Calu3 (cell line): ENCODE measurements around the gene RELT. TPM values are rescaled to one million over a fixed set of nuclear protein-coding genes. Genes with fewer than 3 reads are reported as not detected.

Experiments used
- BruUV-seq: library from RNA; stranded (reverse); fragments of 400-500 nt; replicated peaks from 2 replicates; lab custom pipeline; 2021; lab: Mats Ljungman, UMichigan
- CTCF ChIA-PET: fragments of 300-600 bp; sonication (Branson Sonifier 250); formaldehyde crosslinking; loops from one replicate; lab custom pipeline; 2022; ENCODE audit warnings: antibody characterized with exemption; lab: Charles Lee
- DNase-seq: peaks from one replicate; pipeline ENCODE4 v3.0.0; 2022
- H3K27ac Mint-ChIP-seq: one replicate; pipeline ENCODE4 v1.8.0; 2022; ENCODE audit warnings: mixed read lengths; ENCODE audit not compliant: unreplicated experiment
- H3K27me3 Mint-ChIP-seq: one replicate; pipeline ENCODE4 v1.8.0; 2022; ENCODE audit warnings: mixed read lengths; ENCODE audit not compliant: unreplicated experiment
- H3K36me3 Mint-ChIP-seq: one replicate; pipeline ENCODE4 v1.8.0; 2022; ENCODE audit warnings: mild to moderate bottlenecking, moderate library complexity, mixed read lengths; ENCODE audit not compliant: insufficient read depth, unreplicated experiment
- H3K4me1 Mint-ChIP-seq: one replicate; pipeline ENCODE4 v1.8.0; 2022; ENCODE audit warnings: mild to moderate bottlenecking, low read depth, mixed read lengths; ENCODE audit not compliant: unreplicated experiment
- H3K4me3 Mint-ChIP-seq: one replicate; pipeline ENCODE4 v1.8.0; 2022; ENCODE audit warnings: mild to moderate bottlenecking, low read depth, moderate library complexity, mixed read lengths; ENCODE audit not compliant: unreplicated experiment
- H3K9me3 Mint-ChIP-seq: one replicate; pipeline ENCODE4 v1.8.0; 2022; ENCODE audit warnings: low read depth, mixed read lengths; ENCODE audit not compliant: unreplicated experiment
- intact Hi-C: fragments of 100-400 bp; cut with micrococcal nuclease; formaldehyde crosslinking; loops from one replicate; pipeline ENCODE4 v1.10.0; 2022; ENCODE audit not compliant: unreplicated experiment
- total RNA-seq: library from RNA; stranded (reverse); gene quantifications from 2 replicates; pipeline ENCODE4 v1.2.3, GENCODE V29; 2022
- TF ChIP-seq, protein P1 (sequence below): fragments of 200-600 bp; IDR thresholded peaks from one replicate; pipeline ENCODE4 v1.8.0; 2022; ENCODE audit warnings: antibody characterized with exemption; ENCODE audit not compliant: unreplicated experiment

Gene RELT
- total RNA-seq, 1 experiment from 2014 or later, result 11.8 TPM

DNA sequence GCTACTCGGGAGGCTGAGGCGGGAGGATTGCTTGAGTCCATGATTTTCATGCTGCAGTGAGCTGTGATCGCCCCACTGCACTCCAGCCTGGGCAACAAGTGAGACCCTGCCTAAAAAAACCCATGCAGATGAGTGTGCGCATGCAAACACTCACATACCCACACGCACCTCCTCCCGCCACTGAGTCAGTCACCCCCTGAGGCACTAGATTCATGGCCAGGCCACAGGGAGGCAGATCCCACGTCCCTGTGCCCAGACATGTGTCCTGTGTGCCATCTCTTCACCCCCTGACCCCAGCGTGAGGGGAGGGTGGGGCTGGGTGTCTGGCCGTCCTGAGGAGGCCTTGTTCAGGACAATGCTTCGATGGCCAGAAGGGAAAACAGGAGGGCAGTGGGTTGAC lies 15.5 kb downstream of the RELT start:
- no TSS peak for BruUV-seq
- no peaks in the 10 kb centered on the region for H3K9me3 Mint-ChIP-seq
- no peak overlapping the region for H3K27ac Mint-ChIP-seq
- no peak overlapping the region for H3K4me3 Mint-ChIP-seq
- peaks cover 27% of the 10 kb centered on the region for H3K36me3 Mint-ChIP-seq
- DNase-seq, result no peak
- intact Hi-C loops, result loop anchor here (5.0 kb wide), 1 partner anchor 84 kb away; the partner anchor contains the start of gene ARHGEF17
- CTCF ChIA-PET, result no interaction called here
- peaks cover 19% of the 10 kb centered on the region for H3K4me1 Mint-ChIP-seq
- H3K27me3 Mint-ChIP-seq, result no peaks in the 10 kb centered on the region
- TF ChIP-seq, protein P1, sequence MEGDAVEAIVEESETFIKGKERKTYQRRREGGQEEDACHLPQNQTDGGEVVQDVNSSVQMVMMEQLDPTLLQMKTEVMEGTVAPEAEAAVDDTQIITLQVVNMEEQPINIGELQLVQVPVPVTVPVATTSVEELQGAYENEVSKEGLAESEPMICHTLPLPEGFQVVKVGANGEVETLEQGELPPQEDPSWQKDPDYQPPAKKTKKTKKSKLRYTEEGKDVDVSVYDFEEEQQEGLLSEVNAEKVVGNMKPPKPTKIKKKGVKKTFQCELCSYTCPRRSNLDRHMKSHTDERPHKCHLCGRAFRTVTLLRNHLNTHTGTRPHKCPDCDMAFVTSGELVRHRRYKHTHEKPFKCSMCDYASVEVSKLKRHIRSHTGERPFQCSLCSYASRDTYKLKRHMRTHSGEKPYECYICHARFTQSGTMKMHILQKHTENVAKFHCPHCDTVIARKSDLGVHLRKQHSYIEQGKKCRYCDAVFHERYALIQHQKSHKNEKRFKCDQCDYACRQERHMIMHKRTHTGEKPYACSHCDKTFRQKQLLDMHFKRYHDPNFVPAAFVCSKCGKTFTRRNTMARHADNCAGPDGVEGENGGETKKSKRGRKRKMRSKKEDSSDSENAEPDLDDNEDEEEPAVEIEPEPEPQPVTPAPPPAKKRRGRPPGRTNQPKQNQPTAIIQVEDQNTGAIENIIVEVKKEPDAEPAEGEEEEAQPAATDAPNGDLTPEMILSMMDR, result no peak

- H3K27me3 Mint-ChIP-seq, result no peaks in the 10 kb centered on the region
- no peak overlapping the region for H3K27ac Mint-ChIP-seq
- intact Hi-C loops, result loop anchor here (1.0 to 5.0 kb wide), 2 partner anchors 41 to 85 kb away; partner anchors contain the start of gene ARHGEF17
- H3K4me3 Mint-ChIP-seq, result no peak overlapping the region
- no peak for DNase-seq
- H3K4me1 Mint-ChIP-seq, result peaks cover 19% of the 10 kb centered on the region
- TF ChIP-seq, protein P1, result no peak
- peaks cover 31% of the 10 kb centered on the region for H3K36me3 Mint-ChIP-seq
- H3K9me3 Mint-ChIP-seq, result no peaks in the 10 kb centered on the region
- CTCF ChIA-PET, result interaction anchor here (0.6 to 1.8 kb wide), 8 partner anchors 9 to 94 kb away, joined by 4 to 39 read pairs (median 7); no protein-coding TSS in a partner anchor
- BruUV-seq, result no TSS peak
These were observed 16.2 kb downstream of the RELT start for GRCh38 chr11:73392108-73393010.

DNA sequence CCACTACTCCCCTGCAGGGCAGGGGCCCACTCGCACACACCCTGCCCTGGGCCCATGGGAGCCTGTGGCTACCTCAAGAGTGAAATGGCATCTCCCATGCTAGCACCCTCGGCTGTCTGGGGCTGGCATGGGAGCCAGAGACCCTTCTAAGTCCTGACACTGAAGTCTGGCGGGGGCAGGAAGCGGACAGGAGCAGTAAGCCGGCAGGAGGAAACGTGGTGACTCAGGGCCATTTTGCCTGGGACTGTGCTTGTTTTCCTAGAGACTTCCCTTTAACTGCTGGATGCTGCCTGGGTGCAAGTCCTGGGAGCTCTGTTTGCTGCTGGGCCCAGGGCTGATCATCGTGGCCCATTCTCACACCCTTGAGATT lies 16.8 kb downstream of the RELT start:
- Mint-ChIP-seq H3K36me3 (peaks cover 31% of the 10 kb centered on the region), H3K27me3 (no peaks in the 10 kb centered on the region), H3K9me3 (no peaks in the 10 kb centered on the region), H3K4me1 (peaks cover 17% of the 10 kb centered on the region), H3K4me3 (no peak overlapping the region), H3K27ac (no peak overlapping the region)
- TF ChIP-seq, protein P1, result no peak
- CTCF ChIA-PET, result interaction anchor here (0.6 to 1.8 kb wide), 10 partner anchors 9 to 98 kb away, joined by 3 to 39 read pairs (median 6); no protein-coding TSS in a partner anchor
- no TSS peak for BruUV-seq
- DNase-seq, result no peak
- intact Hi-C loops, result loop anchor here (1.0 to 5.0 kb wide), 2 partner anchors 42 to 86 kb away; partner anchors contain the start of gene ARHGEF17

- BruUV-seq, result no TSS peak
- Mint-ChIP-seq H3K4me1 (peaks cover 12% of the 10 kb centered on the region), H3K4me3 (no peak overlapping the region), H3K27ac (no peak overlapping the region), H3K36me3 (peaks cover 30% of the 10 kb centered on the region), H3K9me3 (no peaks in the 10 kb centered on the region), H3K27me3 (no peaks in the 10 kb centered on the region)
- peak; percentile 79 for DNase-seq
- TF ChIP-seq, protein P1, result peak; percentile 71
- CTCF ChIA-PET, result interaction anchor here (0.6 to 1.8 kb wide), 11 partner anchors 10 to 99 kb away, joined by 3 to 39 read pairs (median 5); no protein-coding TSS in a partner anchor
- intact Hi-C loops, result loop anchor here (1.0 to 5.0 kb wide), 2 partner anchors 42 to 86 kb away; partner anchors contain the start of gene ARHGEF17
These were observed 17.5 kb downstream of the RELT start for GRCh38 chr11:73393479-73394415.
